Aorta (tissue), 5 donors: ENCODE measurements around the gene CGNL1. TPM values are rescaled to one million over a fixed set of nuclear protein-coding genes. Genes with fewer than 3 reads are reported as not detected.

ENCODE experiments used
- ATAC-seq: fragments of 200-7000 bp; cut with Tn5 transposase; one replicate; pipeline ENCODE4 v1.9.1; 2022; ENCODE audit warnings: moderate library complexity; ENCODE audit not compliant: low FRiP score
- DNase-seq, 2 donors: peaks; one replicate each; pipeline ENCODE4 v3.0.0-alpha.2; 2020
- H3K27ac ChIP-seq, 2 donors: one replicate each; pipeline ENCODE4 v1.5.1; 2013; ENCODE audit warnings: low read length in 2 of 2, mild to moderate bottlenecking in 2 of 2, moderate library complexity in 2 of 2, control low read depth in 1 of 2, inconsistent platforms in 1 of 2, low read depth in 1 of 2
- H3K27me3 ChIP-seq, 2 donors: one replicate each; pipeline ENCODE4 v1.6.1; 2013; ENCODE audit warnings: control low read depth in 1 of 2, low read length in 1 of 2, mild to moderate bottlenecking in 1 of 2, moderate library complexity in 1 of 2; ENCODE audit not compliant: insufficient read depth in 2 of 2, control insufficient read depth in 1 of 2
- H3K36me3 ChIP-seq, 2 donors: one replicate each; pipeline ENCODE4 v1.6.1; 2013; ENCODE audit warnings: control low read depth in 1 of 2, low read length in 1 of 2, mild to moderate bottlenecking in 1 of 2; ENCODE audit not compliant: insufficient read depth in 2 of 2, control insufficient read depth in 1 of 2
- H3K4me1 ChIP-seq, 2 donors: one replicate each; pipeline ENCODE4 v1.6.1; 2013; ENCODE audit warnings: low read length in 2 of 2, control low read depth in 1 of 2, mild to moderate bottlenecking in 1 of 2, moderate library complexity in 1 of 2; ENCODE audit not compliant: insufficient read depth in 2 of 2, control insufficient read depth in 1 of 2
- H3K4me3 ChIP-seq, 2 donors: one replicate each; pipeline ENCODE4 v1.5.1; 2013; ENCODE audit warnings: low read length in 2 of 2, control low read depth in 1 of 2, mild to moderate bottlenecking in 1 of 2
- H3K9me3 ChIP-seq: one replicate; pipeline ENCODE4 v1.6.1; 2013; ENCODE audit warnings: mild to moderate bottlenecking, low read length; ENCODE audit not compliant: control insufficient read depth
- WGBS, 2 donors: extraction: QIAGEN DNeasy Blood & Tissue Kit; methylation state at CpG; one replicate each; pipeline ENCODE4 v1.1.7; 2013; 5-methylcytosine and 5-hydroxymethylcytosine counted together
- intact Hi-C, 2 donors: fragments of 100-400 bp; cut with DNase I; formaldehyde crosslinking; loops; one replicate each; pipeline versions ENCODE4 v1.14.2 to v1.15.0; 2022
- polyA plus RNA-seq, 2 donors: library from polyadenylated mRNA; stranded (reverse); fragments of 200-250 nt; gene quantifications; one replicate each; pipeline ENCODE4 v1.2.3, GENCODE V29; 2013
- total RNA-seq, 2 donors: library from RNA; stranded (reverse); fragmentation: NEBNext Ultra II Directional; extraction: Animal tissue kit (Norgen Biotek cat#: 25700); gene quantifications; one replicate each; pipeline ENCODE4 v1.2.1, GENCODE V29; 2021
- donor health status: healthy with polysubstance abuse.
- donor health status: Bipolar disorder and iron deficiency.
- donor health status: DM: no; HTN: no; CAD: no.
- donor health status: DM: no; HTN: no; CAD: no.
- donor health status: DM: yes; HTN: yes; CAD: no.

CGNL1 gene
- total and polyA plus RNA-seq, 4 donors = 4.1 to 46.3 (median 12.4) TPM

GRCh38 chr15:57440167-57440566 lies 63.9 kb downstream of the CGNL1 start:
- ATAC-seq = no peak

GRCh38 chr15:57440799-57441198 lies 64.5 kb downstream of the CGNL1 start:
- ATAC-seq (no peak), DNase-seq (no peak)
- H3K36me3 ChIP-seq = peaks cover 2% of the 10 kb centered on the region in 2 donors
- H3K9me3 ChIP-seq = no peaks in the 10 kb centered on the region
- H3K27me3 ChIP-seq = no peaks in the 10 kb centered on the region
- no peak overlapping the region for H3K4me3 ChIP-seq
- H3K27ac ChIP-seq = no peak overlapping the region
- H3K4me1 ChIP-seq = no peaks in the 10 kb centered on the region
- intact Hi-C loops = loop anchor here in 1 of 2 donors (5.0 kb wide), 1 partner anchor 63 kb away; the partner anchor contains the start of gene CGNL1
- WGBS, 2 donors = 5 to 9% methylated on average over 1 of the region's 1 CpG

More at GRCh38 chr15:57440167-57440566, 63.9 kb downstream of the CGNL1 start:
- Histone ChIP-seq H3K4me3 (no peak overlapping the region), H3K36me3 (peaks cover 2% of the 10 kb centered on the region in 2 donors), H3K27ac (no peak overlapping the region), H3K9me3 (no peaks in the 10 kb centered on the region), H3K27me3 (no peaks in the 10 kb centered on the region), H3K4me1 (no peaks in the 10 kb centered on the region)
- 84 to 87% methylated on average over 3 of the region's 3 CpGs for WGBS, 2 donors
- no peak for DNase-seq
- intact Hi-C loops = loop anchor here in 1 of 2 donors (5.0 kb wide), 1 partner anchor 63 kb away; the partner anchor contains the start of gene CGNL1

- H3K4me3 ChIP-seq = no peak overlapping the region
- WGBS, 2 donors = 88 to 93% methylated on average over 3 of the region's 3 CpGs
- no peak overlapping the region for H3K27ac ChIP-seq
- H3K36me3 ChIP-seq = peaks cover 2% of the 10 kb centered on the region in 2 donors
- H3K4me1 ChIP-seq = no peaks in the 10 kb centered on the region
- H3K9me3 ChIP-seq = no peaks in the 10 kb centered on the region
- no peak for ATAC-seq
- intact Hi-C loops = loop anchor here in 1 of 2 donors (5.0 kb wide), 1 partner anchor 65 kb away; the partner anchor contains the start of gene CGNL1
- H3K27me3 ChIP-seq = no peaks in the 10 kb centered on the region
- no peak for DNase-seq
Measured at GRCh38 chr15:57442335-57442734, 66.0 kb downstream of the CGNL1 start.

- H3K9me3 ChIP-seq = no peaks in the 10 kb centered on the region
- no peaks in the 10 kb centered on the region for H3K4me1 ChIP-seq
- 91 to 98% methylated on average over 8 of the region's 8 CpGs for WGBS, 2 donors
- ATAC-seq (no peak), DNase-seq (no peak)
- H3K27me3 ChIP-seq = no peaks in the 10 kb centered on the region
- intact Hi-C loops = loop anchor here in 1 of 2 donors (5.0 kb wide), 1 partner anchor 66 kb away; the partner anchor contains the start of gene CGNL1
- peaks cover 2% of the 10 kb centered on the region in 2 donors for H3K36me3 ChIP-seq
- no peak overlapping the region for H3K4me3 ChIP-seq
- H3K27ac ChIP-seq = no peak overlapping the region
Measured at GRCh38 chr15:57443486-57443885, 67.2 kb downstream of the CGNL1 start.

GRCh38 chr15:57444877-57445513 lies 68.7 kb downstream of the CGNL1 start:
- DNase-seq (no peak), ATAC-seq (no peak)
- no peaks in the 10 kb centered on the region for H3K9me3 ChIP-seq
- H3K27ac ChIP-seq = no peak overlapping the region
- H3K36me3 ChIP-seq = peaks cover 2% of the 10 kb centered on the region in 2 donors
- H3K27me3 ChIP-seq = no peaks in the 10 kb centered on the region
- H3K4me1 ChIP-seq = no peaks in the 10 kb centered on the region
- WGBS, 2 donors = 62 to 72% methylated on average over 5 of the region's 5 CpGs
- H3K4me3 ChIP-seq = no peak overlapping the region
- intact Hi-C loops = loop anchor here in 1 of 2 donors (5.0 kb wide), 1 partner anchor 68 kb away; the partner anchor contains the start of gene CGNL1

- Histone ChIP-seq H3K36me3 (peaks cover 2% of the 10 kb centered on the region in 2 donors), H3K27ac (no peak overlapping the region), H3K27me3 (no peaks in the 10 kb centered on the region), H3K4me3 (no peak overlapping the region), H3K4me1 (no peaks in the 10 kb centered on the region), H3K9me3 (no peaks in the 10 kb centered on the region)
- 85 to 93% methylated on average over 1 of the region's 1 CpG for WGBS, 2 donors
- ATAC-seq (no peak), DNase-seq (no peak)
- intact Hi-C loops = no loop called here
Measured at GRCh38 chr15:57445872-57446271, 69.6 kb downstream of the CGNL1 start.

GRCh38 chr15:57446393-57446792 lies 70.1 kb downstream of the CGNL1 start:
- no peak overlapping the region for H3K27ac ChIP-seq
- no peak for ATAC-seq
- H3K27me3 ChIP-seq = no peaks in the 10 kb centered on the region
- H3K4me3 ChIP-seq = no peak overlapping the region
- 97 to 98% methylated on average over 3 of the region's 3 CpGs for WGBS, 2 donors
- peaks cover 2% of the 10 kb centered on the region in 2 donors for H3K36me3 ChIP-seq
- no peaks in the 10 kb centered on the region for H3K9me3 ChIP-seq
- DNase-seq = no peak
- H3K4me1 ChIP-seq = no peaks in the 10 kb centered on the region
- intact Hi-C loops = no loop called here

- no peak for ATAC-seq
- intact Hi-C loops = no loop called here
Measured at GRCh38 chr15:57451555-57451954, 75.2 kb downstream of the CGNL1 start.

More at GRCh38 chr15:57451555-57451954, 75.2 kb downstream of the CGNL1 start:
- no peak overlapping the region for H3K27ac ChIP-seq
- H3K4me3 ChIP-seq = no peak overlapping the region
- H3K4me1 ChIP-seq = peaks cover 0 to 1% of the 10 kb centered on the region in 2 donors
- no peaks in the 10 kb centered on the region for H3K36me3 ChIP-seq
- no peaks in the 10 kb centered on the region for H3K9me3 ChIP-seq
- H3K27me3 ChIP-seq = no peaks in the 10 kb centered on the region
- DNase-seq = no peak
